A673 (cell line): ENCODE results near the gene PPP2R5A. TPM values are rescaled to one million over a fixed set of nuclear protein-coding genes. Genes with fewer than 3 reads are reported as not detected.

Experiments used
- BruUV-seq: library from RNA; stranded (reverse); fragments of 400-500 nt; replicated peaks from 2 replicates; lab custom pipeline; 2021; lab: Mats Ljungman, UMichigan
- CTCF ChIA-PET: fragments of 300-600 bp; sonication (Branson Sonifier 250); formaldehyde crosslinking; loops from one replicate; lab custom pipeline; 2022; ENCODE audit warnings: antibody characterized with exemption; lab: Charles Lee
- POLR2A ChIA-PET: fragments of 300-600 bp; sonication (Branson Sonifier 250); formaldehyde crosslinking; loops from one replicate; lab custom pipeline; 2022; ENCODE audit warnings: antibody characterized with exemption; ENCODE audit not compliant: low non-redundant PET; lab: Charles Lee
- DNase-seq: peaks from one replicate; pipeline ENCODE4 v3.0.0-alpha.2; 2015; ENCODE audit warnings: low spot score
- H3K27ac ChIP-seq: fragments of 200-600 bp; sonication (generic); 2 replicates; pipeline ENCODE4 v1.5.1; 2016; ENCODE audit warnings: mixed run types, low read depth, mild to moderate bottlenecking, mixed read lengths, antibody characterized with exemption, low read length; ENCODE audit not compliant: poor library complexity, severe bottlenecking
- H3K27me3 ChIP-seq: fragments of 200-600 bp; sonication (generic); replicated peaks from 2 replicates; pipeline ENCODE4 v1.6.1; 2017; ENCODE audit warnings: mixed run types, low read depth, mild to moderate bottlenecking, mixed read lengths, antibody characterized with exemption, low read length; ENCODE audit not compliant: insufficient read depth, poor library complexity
- H3K36me3 ChIP-seq: fragments of 200-600 bp; sonication (generic); 2 replicates; pipeline ENCODE4 v1.6.1; 2016; ENCODE audit warnings: mixed run types, mild to moderate bottlenecking, mixed read lengths, antibody characterized with exemption, low read length; ENCODE audit not compliant: insufficient read depth, poor library complexity, severe bottlenecking
- H3K4me1 ChIP-seq: fragments of 200-600 bp; sonication (generic); 2 replicates; pipeline ENCODE4 v1.6.1; 2017; ENCODE audit warnings: mixed run types, mild to moderate bottlenecking, mixed read lengths, antibody characterized with exemption, low read length; ENCODE audit not compliant: insufficient read depth, poor library complexity, severe bottlenecking
- H3K4me3 ChIP-seq: fragments of 200-600 bp; sonication (generic); 2 replicates; pipeline ENCODE4 v1.5.1; 2016; ENCODE audit warnings: low read depth, mixed run types, mild to moderate bottlenecking, mixed read lengths, low read length; ENCODE audit not compliant: poor library complexity, severe bottlenecking
- H3K9me3 ChIP-seq: fragments of 200-600 bp; sonication (generic); 2 replicates; pipeline ENCODE4 v1.6.1; 2016; ENCODE audit warnings: mixed run types, low read depth, mild to moderate bottlenecking, mixed read lengths, antibody characterized with exemption, low read length; ENCODE audit not compliant: poor library complexity, severe bottlenecking
- CTCF ChIP-seq: fragments of 300-800, 200-600 bp; sonication (generic); conservative IDR thresholded peaks from 2 replicates; pipeline ENCODE4 v1.5.1; 2017; ENCODE audit warnings: low read depth, mild to moderate bottlenecking, antibody characterized with exemption, low read length, moderate library complexity, mixed read lengths
- EZH2 ChIP-seq: fragments of 200-600 bp; sonication (generic); IDR thresholded peaks from 2 replicates; pipeline ENCODE4 v1.6.1; 2017; ENCODE audit warnings: borderline replicate concordance, low read depth, mild to moderate bottlenecking, mixed read lengths, antibody characterized with exemption, low read length; ENCODE audit not compliant: poor library complexity, severe bottlenecking
- intact Hi-C: fragments of 100-400 bp; cut with micrococcal nuclease; formaldehyde crosslinking; loops from one replicate; pipeline ENCODE4 v1.10.0; 2022; ENCODE audit not compliant: unreplicated experiment
- total RNA-seq: library from RNA; stranded (reverse); gene quantifications from 2 replicates; pipeline ENCODE4 v1.2.3, GENCODE V29; 2021

PPP2R5A gene
- total RNA-seq, 1 experiment from 2014 or later, result 13.9 TPM

DNA sequence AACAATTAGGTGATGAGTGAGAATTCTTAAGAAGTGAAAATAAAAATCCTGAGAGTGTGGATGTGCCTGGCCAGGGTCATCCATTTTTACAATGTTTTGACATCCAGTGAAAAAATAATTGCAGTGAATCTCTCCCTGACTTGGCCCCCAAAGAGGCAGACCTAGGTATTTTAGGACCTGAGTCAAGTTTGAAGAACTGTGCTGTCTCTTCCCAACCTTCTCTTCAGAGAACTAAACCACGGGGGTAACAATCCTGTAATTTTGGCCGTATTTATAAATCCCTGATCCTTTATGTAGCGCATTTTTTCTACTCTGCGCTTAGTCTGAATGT is 43.3 kb upstream of the PPP2R5A start:
- ChIA-PET POLR2A (no interaction called here), CTCF (no interaction called here)
- no peaks in the 10 kb centered on the region for H3K9me3 ChIP-seq
- no peak for TF ChIP-seq CTCF
- TF ChIP-seq EZH2, result no peak
- no peaks in the 10 kb centered on the region for H3K36me3 ChIP-seq
- H3K4me3 ChIP-seq, result no peak overlapping the region
- no peaks in the 10 kb centered on the region for H3K27me3 ChIP-seq
- intact Hi-C loops, result no loop called here
- H3K27ac ChIP-seq, result no peak overlapping the region
- DNase-seq, result no peak
- BruUV-seq, result no TSS peak
- no peaks in the 10 kb centered on the region for H3K4me1 ChIP-seq

GRCh38 chr1:212242288-212242984 is 42.8 kb upstream of the PPP2R5A start:
- no peaks in the 10 kb centered on the region for H3K36me3 ChIP-seq
- H3K27ac ChIP-seq, result no peak overlapping the region
- no peaks in the 10 kb centered on the region for H3K9me3 ChIP-seq
- no peak for TF ChIP-seq EZH2
- no peak for TF ChIP-seq CTCF
- CTCF ChIA-PET, result no interaction called here
- no peak for DNase-seq
- POLR2A ChIA-PET, result no interaction called here
- H3K4me3 ChIP-seq, result no peak overlapping the region
- H3K4me1 ChIP-seq, result no peaks in the 10 kb centered on the region
- no peaks in the 10 kb centered on the region for H3K27me3 ChIP-seq
- BruUV-seq, result no TSS peak
- intact Hi-C loops, result no loop called here

DNA sequence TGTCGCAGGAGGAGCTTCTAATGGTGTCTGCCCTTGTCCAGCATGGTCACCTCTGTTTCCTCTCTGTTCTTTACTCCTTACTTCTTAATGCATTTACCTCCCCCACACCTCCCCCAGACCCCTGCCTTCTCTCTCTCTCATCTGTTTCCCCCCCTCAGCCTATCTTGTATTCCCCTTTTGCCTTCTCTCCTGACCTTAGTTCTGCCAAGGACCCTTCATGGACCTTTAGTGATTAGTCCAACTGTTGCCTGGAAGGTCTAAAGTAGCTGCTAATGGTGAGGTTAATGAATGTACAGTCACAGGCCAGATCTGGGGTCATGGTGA is 42.3 kb upstream of the PPP2R5A start:
- CTCF ChIA-PET, result interaction anchor here (0.6 to 0.7 kb wide), 2 partner anchors 500 to 507 kb away, joined by 3 to 4 read pairs; no protein-coding TSS in a partner anchor
- Histone ChIP-seq H3K4me1 (no peaks in the 10 kb centered on the region), H3K9me3 (no peaks in the 10 kb centered on the region), H3K27ac (no peak overlapping the region), H3K36me3 (no peaks in the 10 kb centered on the region), H3K4me3 (no peak overlapping the region), H3K27me3 (no peaks in the 10 kb centered on the region)
- intact Hi-C loops, result no loop called here
- no TSS peak for BruUV-seq
- no peak for DNase-seq
- POLR2A ChIA-PET, result interaction anchor here (0.7 kb wide), 1 partner anchor 375 kb away, joined by 5 read pairs; no protein-coding TSS in a partner anchor
- TF ChIP-seq CTCF (no peak), EZH2 (no peak)
